WTC11 (cell line): ENCODE results near the gene AFF2.

ENCODE experiments used
- ATF2 ChIP-seq: sonication (generic); formaldehyde crosslinking; IDR thresholded peaks from 2 replicates; pipeline ENCODE4 v1.8.1; 2022; ENCODE audit warnings: low read depth, missing genetic modification reagents, borderline replicate concordance
- FOXK1 ChIP-seq: sonication (generic); formaldehyde crosslinking; IDR thresholded peaks from 2 replicates; pipeline ENCODE4 v1.8.0; 2022; ENCODE audit warnings: mild to moderate bottlenecking, moderate library complexity, missing genetic modification reagents
- TF ChIP-seq, protein P1 (sequence below): fragments of 200-600 bp; IDR thresholded peaks from 2 replicates; pipeline ENCODE4 v1.8.0; 2022; ENCODE audit warnings: antibody characterized with exemption

- TF ChIP-seq, protein P1, sequence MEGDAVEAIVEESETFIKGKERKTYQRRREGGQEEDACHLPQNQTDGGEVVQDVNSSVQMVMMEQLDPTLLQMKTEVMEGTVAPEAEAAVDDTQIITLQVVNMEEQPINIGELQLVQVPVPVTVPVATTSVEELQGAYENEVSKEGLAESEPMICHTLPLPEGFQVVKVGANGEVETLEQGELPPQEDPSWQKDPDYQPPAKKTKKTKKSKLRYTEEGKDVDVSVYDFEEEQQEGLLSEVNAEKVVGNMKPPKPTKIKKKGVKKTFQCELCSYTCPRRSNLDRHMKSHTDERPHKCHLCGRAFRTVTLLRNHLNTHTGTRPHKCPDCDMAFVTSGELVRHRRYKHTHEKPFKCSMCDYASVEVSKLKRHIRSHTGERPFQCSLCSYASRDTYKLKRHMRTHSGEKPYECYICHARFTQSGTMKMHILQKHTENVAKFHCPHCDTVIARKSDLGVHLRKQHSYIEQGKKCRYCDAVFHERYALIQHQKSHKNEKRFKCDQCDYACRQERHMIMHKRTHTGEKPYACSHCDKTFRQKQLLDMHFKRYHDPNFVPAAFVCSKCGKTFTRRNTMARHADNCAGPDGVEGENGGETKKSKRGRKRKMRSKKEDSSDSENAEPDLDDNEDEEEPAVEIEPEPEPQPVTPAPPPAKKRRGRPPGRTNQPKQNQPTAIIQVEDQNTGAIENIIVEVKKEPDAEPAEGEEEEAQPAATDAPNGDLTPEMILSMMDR = no peak
- TF ChIP-seq FOXK1 (CRISPR knock-in tag) (no peak), ATF2 (no peak)
Observed at GRCh38 chrX:148682206-148682605, 181.8 kb downstream of the AFF2 start.
